Fibroblast of lung (primary cell): ENCODE data around the gene TLR1.

Experiments used
- CTCF ChIP-seq, 2 donors: IDR thresholded peaks in 1 of 2; conservative IDR thresholded peaks in 1 of 2; 1 replicate in 1 of 2; 2 replicates in 1 of 2; pipeline ENCODE4 v1.5.1; 2011 to 2012; ENCODE audit warnings: low read length in 2 of 2, control low read depth in 1 of 2, inconsistent platforms in 1 of 2, low read depth in 1 of 2, mild to moderate bottlenecking in 1 of 2
- EZH2 ChIP-seq: IDR thresholded peaks from 2 replicates; pipeline ENCODE4 v1.5.1; 2012; ENCODE audit warnings: low read length, control low read depth, mild to moderate bottlenecking; ENCODE audit errors: missing control alignments

DNA sequence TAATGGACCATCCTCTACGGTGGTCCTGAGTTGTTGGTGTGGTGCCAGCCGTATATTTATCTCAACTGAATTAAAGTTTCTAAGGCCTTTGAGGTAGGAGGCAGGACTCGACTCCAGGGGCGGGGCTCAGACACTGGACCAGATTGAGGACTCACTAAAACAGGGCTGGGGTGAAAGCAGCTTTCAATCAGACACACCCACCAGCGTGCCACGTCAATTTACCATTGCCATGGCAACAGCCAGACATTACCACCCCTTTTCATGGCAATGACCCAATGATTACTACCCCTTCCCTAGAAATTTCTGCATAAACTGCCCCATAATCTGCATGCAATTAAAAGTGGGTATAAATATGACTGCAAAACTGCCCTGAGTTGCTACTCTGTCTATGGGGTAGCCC lies 6.7 kb upstream of the TLR1 start:
- no peak for TF ChIP-seq CTCF (conservative IDR thresholded peaks at IDR 0.05 in 1 of 2, IDR thresholded peaks at IDR 0.05 in 1 of 2; ENCODE audit: low read depth in 1 of 2, low read length in 2 of 2)
- no peak for TF ChIP-seq EZH2
